Neural progenitor cell (in vitro differentiated cells): ENCODE data around the gene LINGO1. TPM values are rescaled to one million over a fixed set of nuclear protein-coding genes. Genes with fewer than 3 reads are reported as not detected.

Experiments
- DNase-seq: peaks from one replicate; pipeline ENCODE4 v3.0.0-alpha.2; 2016; ENCODE audit warnings: low spot score
- H2AFZ ChIP-seq: fragments of 200-600 bp; sonication (generic); replicated peaks from 2 replicates; pipeline ENCODE4 v1.6.1; 2016; ENCODE audit warnings: antibody characterized with exemption
- H3F3A ChIP-seq: fragments of 200-600 bp; sonication (generic); 2 replicates; pipeline ENCODE4 v1.6.1; 2016; ENCODE audit warnings: antibody characterized with exemption, low read depth
- H3K27ac ChIP-seq: fragments of 200-600 bp; sonication (generic); 2 replicates; pipeline ENCODE4 v1.5.1; 2016; ENCODE audit warnings: mild to moderate bottlenecking
- H3K27me3 ChIP-seq: fragments of 200-600 bp; sonication (generic); 2 replicates; pipeline ENCODE4 v1.6.1; 2016; ENCODE audit warnings: mild to moderate bottlenecking, moderate library complexity
- H3K36me3 ChIP-seq: fragments of 200-600 bp; sonication (generic); 2 replicates; pipeline ENCODE4 v1.5.1; 2016
- H3K4me1 ChIP-seq: fragments of 200-600 bp; sonication (generic); 2 replicates; pipeline ENCODE4 v1.6.1; 2016; ENCODE audit warnings: mixed run types
- H3K4me2 ChIP-seq: fragments of 200-600 bp; sonication (generic); 2 replicates; pipeline ENCODE4 v1.6.1; 2016
- H3K4me3 ChIP-seq: fragments of 200-600 bp; sonication (generic); 2 replicates; pipeline ENCODE4 v1.5.1; 2016
- H3K79me2 ChIP-seq: fragments of 200-600 bp; sonication (generic); 2 replicates; pipeline ENCODE4 v1.6.1; 2016; ENCODE audit warnings: low read depth
- H3K9ac ChIP-seq: fragments of 200-600 bp; sonication (generic); 2 replicates; pipeline ENCODE4 v1.6.1; 2016
- H3K9me3 ChIP-seq: fragments of 200-600 bp; sonication (generic); 2 replicates; pipeline ENCODE4 v1.5.1; 2016; ENCODE audit warnings: low read depth
- H4K20me1 ChIP-seq: fragments of 200-600 bp; sonication (generic); 2 replicates; pipeline ENCODE4 v1.6.1; 2016; ENCODE audit warnings: low read depth
- H3K27ac Mint-ChIP-seq: 3 replicates; pipeline ENCODE4 v1.8.0; 2021; ENCODE audit warnings: mixed read lengths
- H3K27me3 Mint-ChIP-seq: 2 replicates; pipeline ENCODE4 v1.8.0; 2022; ENCODE audit warnings: low read depth, mild to moderate bottlenecking, inconsistent platforms, moderate library complexity, mixed read lengths; ENCODE audit not compliant: insufficient read depth
- H3K36me3 Mint-ChIP-seq: 3 replicates; pipeline ENCODE4 v1.8.0; 2021; ENCODE audit warnings: mixed read lengths
- H3K4me1 Mint-ChIP-seq: 3 replicates; pipeline ENCODE4 v1.8.0; 2021; ENCODE audit warnings: mixed read lengths
- H3K4me3 Mint-ChIP-seq: 3 replicates; pipeline ENCODE4 v1.8.0; 2021; ENCODE audit warnings: mild to moderate bottlenecking, moderate library complexity, mixed read lengths
- H3K9me3 Mint-ChIP-seq: 3 replicates; pipeline ENCODE4 v1.8.0; 2020; ENCODE audit warnings: mixed read lengths
- EZH2 ChIP-seq: fragments of 200-600 bp; sonication (generic); IDR thresholded peaks from 2 replicates; pipeline ENCODE4 v1.6.1; 2017; ENCODE audit warnings: antibody characterized with exemption, mild to moderate bottlenecking, moderate library complexity
- EZH2phosphoT487 ChIP-seq: fragments of 200-600 bp; sonication (generic); IDR thresholded peaks from 2 replicates; pipeline ENCODE4 v1.6.1; 2017; ENCODE audit warnings: antibody characterized with exemption
- total RNA-seq: library from RNA; depleted of rRNA; stranded (reverse); fragments of >200 nt; gene quantifications from 2 replicates; pipeline ENCODE4 v1.2.3, GENCODE V29; 2015; ENCODE audit warnings: low replicate concordance
- TF ChIP-seq, protein P1 (sequence below): fragments of 200-600 bp; sonication (generic); IDR thresholded peaks from 2 replicates; pipeline ENCODE4 v1.5.1; 2017; ENCODE audit warnings: antibody characterized with exemption, mild to moderate bottlenecking

The LINGO1 gene
- total RNA-seq, 1 donor from 2014 or later, result 7.9 TPM

DNA sequence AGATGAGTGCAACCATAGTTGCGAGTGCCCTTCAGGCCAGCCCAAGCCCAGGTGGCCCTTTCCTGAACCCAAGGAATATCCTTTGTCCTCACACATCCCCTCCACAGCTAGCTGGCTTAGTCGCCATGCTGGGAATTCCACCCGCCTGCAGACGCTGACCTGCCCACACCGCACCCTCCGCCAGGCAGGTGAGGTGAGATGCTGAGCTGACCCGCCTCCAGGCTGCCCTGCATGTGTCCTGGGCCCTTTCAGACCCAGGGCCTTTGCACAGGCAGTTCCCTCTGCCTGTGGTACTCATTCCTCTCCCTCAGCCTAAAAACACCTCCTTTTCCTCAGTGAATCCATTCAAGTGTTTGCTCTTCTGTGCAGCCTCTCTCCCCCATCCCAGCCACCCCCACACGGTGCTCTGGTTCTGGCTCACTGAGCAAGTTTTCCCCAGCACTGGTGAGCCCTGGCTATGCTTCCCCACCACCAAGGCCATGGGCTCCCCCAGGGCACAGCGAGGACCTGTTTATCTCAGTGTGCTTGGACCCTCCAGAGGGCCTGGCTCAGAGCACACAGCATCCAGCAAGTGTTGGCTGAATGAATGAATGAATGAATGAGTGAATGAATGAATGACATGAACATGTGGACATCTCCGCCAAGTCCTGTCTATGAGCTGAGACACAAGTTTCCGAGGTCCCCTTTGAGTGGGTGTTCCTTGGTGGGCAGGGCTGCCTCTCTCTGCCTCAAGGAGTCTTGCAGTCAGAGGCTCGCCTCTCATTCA, 33.0 kb upstream of the LINGO1 start:
- Histone ChIP-seq H3K9me3 (no peaks in the 10 kb centered on the region), H3K79me2 (no peaks in the 10 kb centered on the region), H3K27ac (no peak overlapping the region), H3K4me1 (peaks cover 11% of the 10 kb centered on the region), H4K20me1 (no peaks in the 10 kb centered on the region), H3K36me3 (no peaks in the 10 kb centered on the region), H3K27me3 (no peaks in the 10 kb centered on the region), H3K4me3 (no peak overlapping the region), H3F3A (no peaks in the 10 kb centered on the region), H3K4me2 (no peak overlapping the region), H2AFZ (no peak overlapping the region), H3K9ac (no peak overlapping the region)
- no peaks in the 10 kb centered on the region for H3K9me3 Mint-ChIP-seq
- no peak for DNase-seq
- H3K27ac Mint-ChIP-seq, result peak overlapping the region; percentile 16
- H3K4me3 Mint-ChIP-seq, result no peak overlapping the region
- no peak for TF ChIP-seq EZH2
- no peaks in the 10 kb centered on the region for H3K36me3 Mint-ChIP-seq
- peaks cover 17% of the 10 kb centered on the region for H3K27me3 Mint-ChIP-seq
- peaks cover 22% of the 10 kb centered on the region for H3K4me1 Mint-ChIP-seq

DNA sequence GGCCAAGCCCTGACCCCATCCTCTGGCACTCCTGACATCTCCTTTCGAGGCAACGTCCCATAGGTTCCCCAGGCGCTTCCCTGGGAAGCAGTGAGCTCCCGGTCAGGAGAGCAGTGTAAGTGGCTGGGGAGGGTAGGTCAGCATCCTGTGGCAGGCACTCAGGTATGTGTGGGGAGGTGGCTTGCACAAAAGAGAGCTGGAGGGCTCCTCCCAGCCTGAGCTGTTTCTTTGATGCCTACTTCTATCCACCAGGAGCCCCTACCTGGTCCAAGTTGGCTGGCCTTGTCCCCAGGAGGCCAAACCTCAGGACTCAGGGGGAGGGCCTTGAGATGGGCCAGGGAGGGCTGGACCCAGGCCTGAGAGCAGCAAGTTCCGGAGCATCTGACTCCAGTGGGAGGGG, 31.7 kb upstream of the LINGO1 start:
- no peaks in the 10 kb centered on the region for H3K79me2 ChIP-seq
- no peaks in the 10 kb centered on the region for H3F3A ChIP-seq
- no peak overlapping the region for H3K27ac Mint-ChIP-seq
- H4K20me1 ChIP-seq, result no peaks in the 10 kb centered on the region
- H3K27me3 ChIP-seq, result no peaks in the 10 kb centered on the region
- H3K4me2 ChIP-seq, result no peak overlapping the region
- no peaks in the 10 kb centered on the region for H3K9me3 ChIP-seq
- no peaks in the 10 kb centered on the region for H3K36me3 ChIP-seq
- peaks cover 11% of the 10 kb centered on the region for H3K4me1 ChIP-seq
- peaks cover 18% of the 10 kb centered on the region for H3K27me3 Mint-ChIP-seq
- H3K36me3 Mint-ChIP-seq, result no peaks in the 10 kb centered on the region
- H3K9me3 Mint-ChIP-seq, result no peaks in the 10 kb centered on the region
- no peak overlapping the region for H3K9ac ChIP-seq
- no peak for DNase-seq
- H3K4me3 ChIP-seq, result no peak overlapping the region
- TF ChIP-seq EZH2phosphoT487 (no peak), EZH2 (no peak)
- TF ChIP-seq, protein P1, sequence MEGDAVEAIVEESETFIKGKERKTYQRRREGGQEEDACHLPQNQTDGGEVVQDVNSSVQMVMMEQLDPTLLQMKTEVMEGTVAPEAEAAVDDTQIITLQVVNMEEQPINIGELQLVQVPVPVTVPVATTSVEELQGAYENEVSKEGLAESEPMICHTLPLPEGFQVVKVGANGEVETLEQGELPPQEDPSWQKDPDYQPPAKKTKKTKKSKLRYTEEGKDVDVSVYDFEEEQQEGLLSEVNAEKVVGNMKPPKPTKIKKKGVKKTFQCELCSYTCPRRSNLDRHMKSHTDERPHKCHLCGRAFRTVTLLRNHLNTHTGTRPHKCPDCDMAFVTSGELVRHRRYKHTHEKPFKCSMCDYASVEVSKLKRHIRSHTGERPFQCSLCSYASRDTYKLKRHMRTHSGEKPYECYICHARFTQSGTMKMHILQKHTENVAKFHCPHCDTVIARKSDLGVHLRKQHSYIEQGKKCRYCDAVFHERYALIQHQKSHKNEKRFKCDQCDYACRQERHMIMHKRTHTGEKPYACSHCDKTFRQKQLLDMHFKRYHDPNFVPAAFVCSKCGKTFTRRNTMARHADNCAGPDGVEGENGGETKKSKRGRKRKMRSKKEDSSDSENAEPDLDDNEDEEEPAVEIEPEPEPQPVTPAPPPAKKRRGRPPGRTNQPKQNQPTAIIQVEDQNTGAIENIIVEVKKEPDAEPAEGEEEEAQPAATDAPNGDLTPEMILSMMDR, result no peak
- H3K4me1 Mint-ChIP-seq, result peaks cover 18% of the 10 kb centered on the region
- no peak overlapping the region for H3K4me3 Mint-ChIP-seq
- no peak overlapping the region for H3K27ac ChIP-seq
- H2AFZ ChIP-seq, result no peak overlapping the region

DNA sequence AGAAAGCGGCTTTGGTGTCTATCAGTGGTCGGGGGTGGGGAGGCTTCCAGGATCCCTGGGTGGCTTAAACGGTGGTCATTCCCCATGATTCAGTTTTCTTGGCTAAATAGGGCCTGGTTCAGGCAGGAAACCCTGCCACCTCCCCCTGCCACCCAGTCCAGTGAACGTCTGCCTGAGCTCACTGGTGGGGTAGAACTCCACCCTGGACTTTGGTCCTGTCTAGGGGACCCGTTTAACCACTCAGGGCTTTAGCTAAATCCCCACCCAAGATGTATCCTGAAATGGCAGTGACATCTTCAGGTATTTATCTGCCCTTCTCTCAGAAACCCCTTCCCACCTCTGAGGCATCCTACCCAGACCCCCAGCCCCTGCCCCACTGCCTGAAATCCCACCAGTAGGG, 30.5 kb upstream of the LINGO1 start:
- Histone ChIP-seq H3K27me3 (no peaks in the 10 kb centered on the region), H4K20me1 (no peaks in the 10 kb centered on the region), H3K4me3 (no peak overlapping the region), H3K79me2 (no peaks in the 10 kb centered on the region), H3K9ac (no peak overlapping the region), H3K4me2 (no peak overlapping the region), H3K27ac (no peak overlapping the region), H2AFZ (no peak overlapping the region), H3K9me3 (no peaks in the 10 kb centered on the region), H3K4me1 (peaks cover 11% of the 10 kb centered on the region), H3K36me3 (no peaks in the 10 kb centered on the region), H3F3A (no peaks in the 10 kb centered on the region)
- no peak for DNase-seq
- no peak for TF ChIP-seq EZH2
- no peak for TF ChIP-seq EZH2phosphoT487
- TF ChIP-seq, protein P1, result no peak
- H3K36me3 Mint-ChIP-seq, result no peaks in the 10 kb centered on the region
- peaks cover 16% of the 10 kb centered on the region for H3K27me3 Mint-ChIP-seq
- H3K4me3 Mint-ChIP-seq, result no peak overlapping the region
- H3K27ac Mint-ChIP-seq, result peak overlapping the region; percentile 47
- peaks cover 24% of the 10 kb centered on the region for H3K4me1 Mint-ChIP-seq
- no peaks in the 10 kb centered on the region for H3K9me3 Mint-ChIP-seq
